H1 (cell line): ENCODE results near the gene ERICH3. TPM values are rescaled to one million over a fixed set of nuclear protein-coding genes. Genes with fewer than 3 reads are reported as not detected.

Experiments used
- CTCF ChIA-PET: fragments of 300-600 bp; sonication (Branson Sonifier 250); formaldehyde crosslinking; loops from one replicate; lab custom pipeline; 2021; ENCODE audit not compliant: partially characterized antibody; lab: Charles Lee
- POLR2A ChIA-PET: fragments of 300-600 bp; sonication (Branson Sonifier 250); formaldehyde crosslinking; loops from one replicate; lab custom pipeline; 2021; ENCODE audit warnings: inconsistent platforms; ENCODE audit not compliant: partially characterized antibody; lab: Charles Lee
- DNase-seq, 2 experiments: peaks; one replicate each; pipeline versions ENCODE4 v3.0.0 to v3.0.0-alpha.2; 2010 to 2022; ENCODE audit warnings: low spot score in 2 of 2, low read depth in 1 of 2, mixed read lengths in 1 of 2
- FAIRE-seq: peaks from 2 replicates; lab custom pipeline; 2011; peaks lifted over from hg19 to GRCh38; lab: Jason Lieb, UNC
- H2AFZ ChIP-seq: 2 replicates; pipeline ENCODE4 v1.8.1; 2012; ENCODE audit warnings: low read length, inconsistent platforms
- H2AK5ac ChIP-seq: 2 replicates; pipeline ENCODE4 v1.6.1; 2013; ENCODE audit warnings: low read depth, low read length
- H2BK120ac ChIP-seq: replicated peaks from 2 replicates; pipeline ENCODE3; 2013; ENCODE audit warnings: low read depth, low read length, inconsistent platforms
- H2BK12ac ChIP-seq: 2 replicates; pipeline ENCODE4 v1.6.1; 2013; ENCODE audit warnings: low read depth, low read length
- H2BK15ac ChIP-seq: 2 replicates; pipeline ENCODE4 v1.6.1; 2013; ENCODE audit warnings: low read length
- H2BK20ac ChIP-seq: 2 replicates; pipeline ENCODE4 v1.6.1; 2013; ENCODE audit warnings: low read length
- H2BK5ac ChIP-seq: 2 replicates; pipeline ENCODE4 v1.6.1; 2013; ENCODE audit warnings: low read depth, low read length
- H3K14ac ChIP-seq: 2 replicates; pipeline ENCODE4 v1.6.1; 2013; ENCODE audit warnings: inconsistent platforms; ENCODE audit not compliant: insufficient read length
- H3K18ac ChIP-seq: 2 replicates; pipeline ENCODE4 v1.6.1; 2013; ENCODE audit warnings: low read length; ENCODE audit errors: extremely low read depth
- H3K23ac ChIP-seq: 2 replicates; pipeline ENCODE4 v1.6.1; 2013; ENCODE audit warnings: inconsistent platforms; ENCODE audit not compliant: insufficient read length
- H3K23me2 ChIP-seq: 2 replicates; pipeline ENCODE4 v1.6.1; 2013; ENCODE audit warnings: low read depth, low read length
- H3K27ac ChIP-seq: 2 replicates; pipeline ENCODE4 v1.6.1; 2011; ENCODE audit warnings: low read depth, low read length, inconsistent platforms
- H3K27me3 ChIP-seq, 4 experiments: replicated peaks in 1 of 4; 1 replicate in 1 of 4; 2 replicates in 3 of 4; pipeline versions ENCODE4 v1.6.1 to v1.8.1; 2011 to 2013; ENCODE audit warnings: low read length in 3 of 4, mild to moderate bottlenecking in 3 of 4, inconsistent platforms in 2 of 4, mixed read lengths in 2 of 4, moderate library complexity in 1 of 4; ENCODE audit not compliant: control insufficient read depth in 3 of 4, insufficient read depth in 3 of 4; ENCODE audit errors: extremely low read depth in 1 of 4
- H3K36me3 ChIP-seq, 4 experiments: 2 replicates each; pipeline versions ENCODE4 v1.6.1 to v1.8.1; 2011 to 2013; ENCODE audit warnings: mild to moderate bottlenecking in 4 of 4, low read length in 3 of 4, moderate library complexity in 2 of 4, control low read depth in 1 of 4, inconsistent platforms in 1 of 4; ENCODE audit not compliant: insufficient read depth in 4 of 4, control insufficient read depth in 2 of 4
- H3K4ac ChIP-seq: replicated peaks from 2 replicates; pipeline ENCODE3; 2013; ENCODE audit warnings: low read length, low read depth, mixed read lengths, inconsistent platforms; ENCODE audit not compliant: insufficient read length
- H3K4me1 ChIP-seq, 4 experiments: replicated peaks in 1 of 4; 1 replicate in 1 of 4; 2 replicates in 3 of 4; pipeline versions ENCODE4 v1.6.1 to v1.8.1; 2011 to 2013; ENCODE audit warnings: low read length in 3 of 4, inconsistent platforms in 2 of 4, mixed read lengths in 1 of 4; ENCODE audit not compliant: insufficient read depth in 4 of 4, control insufficient read depth in 3 of 4
- H3K4me2 ChIP-seq, 2 experiments: 2 replicates each; pipeline versions ENCODE4 v1.6.1 to v1.8.1; 2011 to 2013; ENCODE audit warnings: low read depth in 2 of 2, low read length in 2 of 2, control low read depth in 1 of 2, inconsistent platforms in 1 of 2, mild to moderate bottlenecking in 1 of 2; ENCODE audit not compliant: insufficient read depth in 1 of 2
- H3K4me3 ChIP-seq, 4 experiments: fragments of 200-600, 300-600 bp in 1 of 4; sonication (generic), shearing (Covaris generic), sonication (Bioruptor Twin) in 1 of 4; 2 replicates each; pipeline versions ENCODE4 v1.5.1 to v1.8.1; 2011 to 2016; ENCODE audit warnings: low read length in 4 of 4, low read depth in 3 of 4, control low read depth in 2 of 4, inconsistent platforms in 2 of 4, mild to moderate bottlenecking in 2 of 4, mixed read lengths in 1 of 4, moderate library complexity in 1 of 4; ENCODE audit not compliant: insufficient read depth in 2 of 4; ENCODE audit errors: extremely low read depth in 1 of 4
- H3K56ac ChIP-seq: replicated peaks from 2 replicates; pipeline ENCODE3; 2013; ENCODE audit warnings: low read depth, mild to moderate bottlenecking, mixed read lengths, low read length, inconsistent platforms; ENCODE audit not compliant: insufficient read length
- H3K79me1 ChIP-seq: 2 replicates; pipeline ENCODE4 v1.6.1; 2013; ENCODE audit warnings: low read depth, low read length, control low read depth
- H3K79me2 ChIP-seq, 2 experiments: 2 replicates each; pipeline versions ENCODE4 v1.6.1 to v1.8.1; 2012 to 2013; ENCODE audit warnings: low read length in 2 of 2, mild to moderate bottlenecking in 2 of 2, inconsistent platforms in 1 of 2; ENCODE audit not compliant: insufficient read depth in 2 of 2, control insufficient read depth in 1 of 2
- H3K9ac ChIP-seq, 4 experiments: replicated peaks in 1 of 4; 1 replicate in 1 of 4; 2 replicates in 3 of 4; pipeline versions ENCODE4 v1.6.1 to v1.8.1; 2011 to 2013; ENCODE audit warnings: low read depth in 3 of 4, low read length in 3 of 4, control low read depth in 2 of 4, mild to moderate bottlenecking in 2 of 4, moderate library complexity in 2 of 4, inconsistent platforms in 1 of 4; ENCODE audit errors: extremely low read depth in 1 of 4
- H3K9me3 ChIP-seq, 2 experiments: 2 replicates each; pipeline versions ENCODE4 v1.6.1 to v1.8.1; 2012 to 2013; ENCODE audit warnings: mild to moderate bottlenecking in 2 of 2, moderate library complexity in 2 of 2, control low read depth in 1 of 2, inconsistent platforms in 1 of 2, low read depth in 1 of 2, low read length in 1 of 2, mixed read lengths in 1 of 2; ENCODE audit not compliant: insufficient read depth in 2 of 2
- H4K20me1 ChIP-seq, 2 experiments: replicated peaks in 1 of 2; 2 replicates each; pipeline versions ENCODE3 to v1.8.1; 2011 to 2013; ENCODE audit warnings: inconsistent platforms in 2 of 2, low read length in 2 of 2, mild to moderate bottlenecking in 1 of 2; ENCODE audit not compliant: insufficient read depth in 2 of 2, control insufficient read depth in 1 of 2
- H4K5ac ChIP-seq: 2 replicates; pipeline ENCODE4 v1.6.1; 2013; ENCODE audit warnings: low read length, low read depth, mixed read lengths, inconsistent platforms; ENCODE audit not compliant: insufficient read length
- H4K8ac ChIP-seq: 2 replicates; pipeline ENCODE4 v1.8.0; 2013; ENCODE audit warnings: mild to moderate bottlenecking, moderate library complexity, low read length, inconsistent platforms; ENCODE audit not compliant: insufficient read depth; ENCODE audit errors: extremely low read depth
- H4K91ac ChIP-seq: replicated peaks from 2 replicates; pipeline ENCODE3; 2013; ENCODE audit warnings: low read length, mixed read lengths, inconsistent platforms; ENCODE audit not compliant: insufficient read length
- ASH2L ChIP-seq: fragments of 200-600, 300-600 bp; sonication (generic); IDR thresholded peaks from one replicate; pipeline ENCODE4 v1.7.1; 2017; ENCODE audit warnings: low read length
- ATF3 ChIP-seq: IDR thresholded peaks from 2 replicates; pipeline ENCODE4 v1.6.1; 2011; ENCODE audit warnings: low read depth, mild to moderate bottlenecking, low read length; ENCODE audit not compliant: insufficient read depth
- BRCA1 ChIP-seq: IDR thresholded peaks from 2 replicates; pipeline ENCODE4 v1.6.1; 2012; ENCODE audit warnings: low read depth, low read length, improper control_type of control experiment
- CTBP2 ChIP-seq: IDR thresholded peaks from 2 replicates; pipeline ENCODE4 v1.7.0; 2011; ENCODE audit warnings: borderline replicate concordance, mild to moderate bottlenecking, moderate library complexity, mixed read lengths, low read length; ENCODE audit not compliant: insufficient read depth, insufficient read length
- E2F6 ChIP-seq: IDR thresholded peaks from 2 replicates; pipeline ENCODE4 v1.6.1; 2012; ENCODE audit warnings: inconsistent platforms
- HDAC2 ChIP-seq, 2 experiments: fragments of 300-600 bp in 1 of 2; sonication (generic) in 1 of 2; IDR thresholded peaks; 2 replicates each; pipeline ENCODE4 v1.6.1; 2011 to 2012; ENCODE audit warnings: low read depth in 2 of 2, low read length in 2 of 2, mild to moderate bottlenecking in 2 of 2, moderate library complexity in 2 of 2, borderline replicate concordance in 1 of 2, inconsistent platforms in 1 of 2
- HDAC6 ChIP-seq: IDR thresholded peaks from one replicate; pipeline ENCODE4 v1.7.1; 2012; ENCODE audit warnings: low read depth, mild to moderate bottlenecking, inconsistent platforms, low read length, moderate library complexity
- KDM5A ChIP-seq: fragments of 200-600 bp; IDR thresholded peaks from 2 replicates; pipeline ENCODE4 v1.7.1; 2012; ENCODE audit warnings: mild to moderate bottlenecking, low read length, inconsistent platforms, mixed read lengths
- PHF8 ChIP-seq: fragments of 200-600 bp; sonication (generic); conservative IDR thresholded peaks from 2 replicates; pipeline ENCODE4 v1.7.1; 2012; ENCODE audit warnings: low read depth, mild to moderate bottlenecking, inconsistent platforms, low read length, moderate library complexity
- POU5F1 ChIP-seq: IDR thresholded peaks from 2 replicates; pipeline ENCODE4 v1.6.1; 2011; ENCODE audit warnings: low read depth, mild to moderate bottlenecking, low read length, moderate library complexity
- RFX5 ChIP-seq: IDR thresholded peaks from 2 replicates; pipeline ENCODE4 v1.6.1; 2011; ENCODE audit warnings: low read depth, low read length, improper control_type of control experiment, borderline replicate concordance
- RNF2 ChIP-seq: fragments of 200-900, 300-1000 bp; sonication (generic); IDR thresholded peaks from 2 replicates; pipeline ENCODE4 v1.7.1; 2016; ENCODE audit warnings: borderline replicate concordance, low read depth, mild to moderate bottlenecking, antibody characterized with exemption, low read length; ENCODE audit not compliant: poor library complexity, severe bottlenecking; ENCODE audit errors: missing control alignments
- WGBS, 2 experiments: shearing (Covaris generic) in 1 of 2; methylation state at CpG; one replicate each; pipeline versions ENCODE4 v1.1.6 to v1.1.7; 2013 to 2015; ENCODE audit warnings: low lambda C conversion rate in 2 of 2, mixed read lengths in 2 of 2, inconsistent platforms in 1 of 2, low coverage in 1 of 2, missing lambda C conversion rate in 1 of 2; ENCODE audit not compliant: insufficient replicate concordance in 2 of 2, insufficient coverage in 1 of 2, insufficient read length in 1 of 2; ENCODE audit errors: extremely low coverage in 1 of 2, missing lambda C conversion rate in 1 of 2; 5-methylcytosine and 5-hydroxymethylcytosine counted together
- polyA plus RNA-seq, 7 experiments: library from polyadenylated mRNA; depleted of rRNA in 3 of 7; stranded (reverse) in 5 of 7; unstranded in 2 of 7; fragments of >200 nt in 5 of 7; fragments of 200-250 nt in 2 of 7; gene quantifications; 1 replicate in 5 of 7; 2 replicates in 1 of 7; 4 replicates in 1 of 7; pipeline versions ENCODE4 v1.2.1 to v1.2.3, GENCODE V29; 2011 to 2013; ENCODE audit warnings: missing spikeins in 2 of 7, mixed read lengths in 2 of 7
- total RNA-seq: library from RNA; stranded (reverse); fragmentation: NEBNext Ultra II Directional; extraction: Animal tissue kit (Norgen Biotek cat#: 25700); gene quantifications from 2 replicates; pipeline ENCODE4 v1.2.1, GENCODE V29; 2021

ERICH3 gene
- total and polyA plus RNA-seq, 2 of the 8 experiments (the other 6 are each of a cell fraction or from before 2014, with no cell fraction given): 0.02 TPM; not detected in 1

GRCh38 chr1:74610961-74611360 is 62.6 kb downstream of the ERICH3 start:
- no peak overlapping the region for H3K23ac ChIP-seq
- no peak overlapping the region for H2AK5ac ChIP-seq
- H3K9ac ChIP-seq: no peak overlapping the region
- no peak overlapping the region for H3K4ac ChIP-seq
- DNase-seq (no peak), FAIRE-seq (no peak)
- no peak overlapping the region for H2BK12ac ChIP-seq
- H3K4me3 ChIP-seq: no peak overlapping the region
- H4K91ac ChIP-seq: no peak overlapping the region
- WGBS, 2 experiments: 92% methylated on average over 2 of the region's 2 CpGs; no CpG with 5 or more reads in 1 of the 2 experiments
- ChIA-PET POLR2A (no interaction called here), CTCF (interaction anchor here (0.9 kb wide), 1 partner anchor 76 kb away, joined by 3 read pairs; no protein-coding TSS in a partner anchor)
- H3K23me2 ChIP-seq: 0 out of 2 replicates have a peak, but pooled peaks cover 3% of the 10 kb centered on the region
- no peak overlapping the region for H4K8ac ChIP-seq
- H3K56ac ChIP-seq: no peak overlapping the region
- H3K14ac ChIP-seq: no peak overlapping the region
- no peaks in the 10 kb centered on the region for H3K36me3 ChIP-seq
- no peak overlapping the region for H3K27ac ChIP-seq
- H2BK20ac ChIP-seq: no peak overlapping the region
- no peak overlapping the region for H4K5ac ChIP-seq
- H3K79me1 ChIP-seq: no peaks in the 10 kb centered on the region
- H3K18ac ChIP-seq: no peak overlapping the region
- H3K9me3 ChIP-seq: no peaks in the 10 kb centered on the region
- H2BK5ac ChIP-seq: no peak overlapping the region
- no peaks in the 10 kb centered on the region for H3K4me1 ChIP-seq
- no peak overlapping the region for H2BK120ac ChIP-seq
- H4K20me1 ChIP-seq: no peaks in the 10 kb centered on the region
- H3K27me3 ChIP-seq: no peaks in the 10 kb centered on the region; a peak in 1 of 7 replicates
- no peak overlapping the region for H2AFZ ChIP-seq
- no peaks in the 10 kb centered on the region for H3K79me2 ChIP-seq
- H2BK15ac ChIP-seq: no peak overlapping the region
- no peak overlapping the region for H3K4me2 ChIP-seq
- no peak for TF ChIP-seq RNF2
- TF ChIP-seq ATF3: no peak
- no peak for TF ChIP-seq HDAC6
- no peak for TF ChIP-seq POU5F1
- TF ChIP-seq PHF8: no peak
- TF ChIP-seq KDM5A: no peak
- TF ChIP-seq HDAC2 (IDR thresholded peaks at IDR 0.05; ENCODE audit: borderline replicate concordance in 1 of 2, low read depth in 2 of 2, low read length in 2 of 2): no peak
- TF ChIP-seq CTBP2: no peak
- no peak for TF ChIP-seq RFX5
- TF ChIP-seq E2F6: no peak
- TF ChIP-seq BRCA1: no peak
- TF ChIP-seq ASH2L: no peak
